Measurements from ENCODE around the gene MAN2B2.

- TF ChIP-seq CTCF (IDR thresholded peaks at IDR 0.05) (no peak), POLR2A (IDR thresholded peaks at IDR 0.05) (no peak)
Observed at GRCh38 chr4:6548882-6549230, 26.1 kb upstream of the MAN2B2 start.
